AG09319 (cell line): ENCODE data around the gene ASTN2.

Source experiments
- DNase-seq: peaks from one replicate; pipeline ENCODE4 v3.0.0-alpha.2; 2010; ENCODE audit warnings: low read depth; ENCODE audit errors: extremely low read depth
- TF ChIP-seq, protein P1 (sequence below): IDR thresholded peaks from 2 replicates; pipeline ENCODE4 v1.5.1; 2011; ENCODE audit warnings: low read depth, mild to moderate bottlenecking, inconsistent platforms, low read length, moderate library complexity

The ASTN2 gene

DNA sequence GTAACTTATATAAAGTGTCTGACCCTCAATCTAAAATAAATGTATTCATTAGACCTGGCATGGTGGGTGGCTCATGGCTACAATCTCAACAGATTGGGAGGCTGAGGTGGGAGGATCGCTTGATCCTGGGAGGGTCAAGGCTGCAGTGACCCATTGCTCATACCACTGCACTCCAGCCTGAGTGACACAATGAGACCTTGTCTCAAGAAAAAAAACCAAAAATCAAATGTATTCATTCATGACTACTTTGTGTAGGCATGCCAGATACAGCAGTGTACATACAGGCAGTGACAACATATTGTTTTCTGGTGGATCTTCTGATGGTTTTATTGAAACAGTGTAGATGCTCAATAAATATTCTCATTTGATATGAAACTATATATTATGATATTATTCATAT is 526.8 kb downstream of the ASTN2 start:
- TF ChIP-seq, protein P1, sequence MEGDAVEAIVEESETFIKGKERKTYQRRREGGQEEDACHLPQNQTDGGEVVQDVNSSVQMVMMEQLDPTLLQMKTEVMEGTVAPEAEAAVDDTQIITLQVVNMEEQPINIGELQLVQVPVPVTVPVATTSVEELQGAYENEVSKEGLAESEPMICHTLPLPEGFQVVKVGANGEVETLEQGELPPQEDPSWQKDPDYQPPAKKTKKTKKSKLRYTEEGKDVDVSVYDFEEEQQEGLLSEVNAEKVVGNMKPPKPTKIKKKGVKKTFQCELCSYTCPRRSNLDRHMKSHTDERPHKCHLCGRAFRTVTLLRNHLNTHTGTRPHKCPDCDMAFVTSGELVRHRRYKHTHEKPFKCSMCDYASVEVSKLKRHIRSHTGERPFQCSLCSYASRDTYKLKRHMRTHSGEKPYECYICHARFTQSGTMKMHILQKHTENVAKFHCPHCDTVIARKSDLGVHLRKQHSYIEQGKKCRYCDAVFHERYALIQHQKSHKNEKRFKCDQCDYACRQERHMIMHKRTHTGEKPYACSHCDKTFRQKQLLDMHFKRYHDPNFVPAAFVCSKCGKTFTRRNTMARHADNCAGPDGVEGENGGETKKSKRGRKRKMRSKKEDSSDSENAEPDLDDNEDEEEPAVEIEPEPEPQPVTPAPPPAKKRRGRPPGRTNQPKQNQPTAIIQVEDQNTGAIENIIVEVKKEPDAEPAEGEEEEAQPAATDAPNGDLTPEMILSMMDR = no peak
- no peak for DNase-seq

DNA sequence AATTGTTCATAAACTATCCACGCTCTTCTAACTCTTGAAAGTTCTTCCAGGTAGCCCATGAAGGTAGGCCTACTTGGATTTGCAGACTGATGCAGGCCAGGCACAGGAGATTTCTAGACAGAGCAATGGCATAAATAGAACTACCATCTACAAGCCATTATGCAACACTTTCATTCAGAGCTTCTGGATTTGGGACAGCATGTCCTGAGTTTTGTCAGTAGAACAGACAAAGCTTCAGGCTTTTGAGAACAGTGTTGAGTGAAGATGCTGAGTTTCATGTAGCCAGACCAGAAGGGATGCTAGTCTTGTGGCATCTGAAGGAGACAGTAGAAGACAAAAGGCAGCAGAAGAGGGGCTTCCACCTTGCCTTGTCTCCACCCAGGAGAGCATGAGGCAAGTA is 531.2 kb downstream of the ASTN2 start:
- DNase-seq = no peak
- TF ChIP-seq, protein P1 = no peak

DNA sequence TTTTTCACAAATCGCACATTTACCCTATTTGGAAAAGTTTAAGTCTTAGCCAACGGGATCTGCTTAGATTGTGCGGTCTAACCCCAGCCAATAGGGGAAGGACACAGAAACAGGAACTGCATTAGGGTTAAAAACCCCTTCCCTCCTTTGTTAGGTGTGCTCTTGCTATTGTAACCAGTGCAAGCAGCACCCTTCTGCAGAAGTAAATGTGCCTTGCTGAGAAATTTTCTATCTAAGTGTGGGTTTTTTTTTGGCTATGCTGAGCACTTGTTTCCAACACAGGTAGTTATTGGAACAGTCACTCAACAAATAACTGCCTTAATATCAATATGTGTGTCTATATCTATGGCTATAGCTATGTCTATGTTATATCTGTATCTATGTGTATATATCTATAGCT is 537.8 kb downstream of the ASTN2 start:
- TF ChIP-seq, protein P1 = no peak
- DNase-seq = no peak

DNA sequence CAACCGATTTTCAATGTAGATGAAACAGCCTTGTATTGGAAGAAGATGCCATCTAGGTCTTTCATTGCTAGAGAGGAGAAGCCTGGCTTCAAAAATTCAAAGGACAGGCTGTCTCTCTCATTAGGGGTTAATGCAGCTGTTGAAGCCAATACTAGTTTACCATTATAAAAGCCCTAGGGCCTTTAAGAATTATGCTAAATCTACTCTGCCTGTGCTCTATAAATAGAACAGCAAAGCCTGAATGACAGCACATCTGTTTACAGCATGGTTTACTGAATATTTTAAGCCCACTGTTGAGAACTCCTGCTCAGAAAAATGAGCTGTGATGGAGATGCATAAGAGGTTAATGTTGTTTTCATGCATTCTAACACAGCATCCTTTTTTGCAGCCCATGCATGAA is 539.3 kb downstream of the ASTN2 start:
- TF ChIP-seq, protein P1 = no peak
- no peak for DNase-seq

DNA sequence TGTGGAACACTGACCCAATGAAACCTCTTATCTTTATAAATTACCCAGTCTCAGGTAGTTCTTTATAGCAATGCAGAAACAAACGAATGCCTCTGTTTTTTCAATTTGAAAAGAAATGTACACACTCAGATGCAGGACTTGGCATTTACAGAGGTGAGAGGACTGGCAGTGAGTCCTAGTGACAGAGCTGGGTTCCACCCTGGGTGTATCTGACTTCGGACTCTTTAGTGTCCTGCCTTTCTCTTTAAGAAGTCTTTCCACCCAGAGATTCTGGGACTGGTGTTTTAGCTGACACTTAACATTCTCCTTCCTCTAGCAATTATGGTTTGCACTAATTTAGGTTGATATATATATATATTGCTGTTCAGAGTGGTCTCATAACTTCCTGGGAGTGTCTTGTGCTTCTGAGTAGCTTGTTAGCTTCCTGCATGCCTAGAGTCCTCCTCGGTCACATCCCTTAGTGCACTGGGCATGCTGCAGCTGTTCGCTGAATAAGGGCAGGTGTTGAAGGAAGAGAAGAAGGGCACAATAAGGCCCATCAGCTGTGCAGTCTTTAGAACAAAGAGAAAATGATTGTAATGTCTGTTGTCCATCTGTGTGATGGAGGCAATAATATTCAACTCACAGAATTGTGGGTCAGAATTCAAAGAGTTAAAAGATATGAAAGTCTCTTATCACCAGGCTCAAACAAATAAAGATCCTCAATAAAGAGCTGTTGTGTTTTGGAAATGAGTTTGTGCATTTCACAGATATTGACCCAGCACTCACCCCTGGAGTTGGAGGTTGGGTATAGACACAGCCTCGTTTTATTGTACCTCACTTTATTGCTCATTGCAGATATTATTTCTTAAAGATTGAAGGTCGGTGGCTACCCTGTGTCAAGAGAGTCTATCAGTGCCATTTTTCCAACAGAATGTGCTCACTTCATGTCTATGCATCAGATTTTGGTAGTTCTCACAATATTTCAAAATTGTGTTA is 540.6 kb downstream of the ASTN2 start:
- TF ChIP-seq, protein P1 = no peak
- no peak for DNase-seq

DNA sequence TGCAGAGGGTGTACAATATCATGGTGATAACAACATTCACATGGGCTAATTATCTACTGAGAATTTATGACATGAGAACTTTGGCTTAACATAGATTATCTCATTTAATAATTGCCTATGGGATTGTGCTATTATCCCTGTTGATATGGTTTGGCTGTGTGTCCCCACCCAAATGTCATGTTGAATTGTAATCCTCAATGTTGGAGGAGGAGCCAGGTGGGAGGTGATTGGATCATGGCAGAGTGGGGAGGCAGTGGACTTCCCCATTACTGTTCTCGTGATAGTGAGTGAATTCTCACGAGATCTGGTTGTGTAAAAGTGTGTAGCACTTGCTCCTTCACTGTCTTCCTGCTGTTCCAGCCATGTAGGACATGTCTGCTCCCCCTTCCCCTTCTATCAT is 541.4 kb downstream of the ASTN2 start:
- TF ChIP-seq, protein P1 = no peak

DNA sequence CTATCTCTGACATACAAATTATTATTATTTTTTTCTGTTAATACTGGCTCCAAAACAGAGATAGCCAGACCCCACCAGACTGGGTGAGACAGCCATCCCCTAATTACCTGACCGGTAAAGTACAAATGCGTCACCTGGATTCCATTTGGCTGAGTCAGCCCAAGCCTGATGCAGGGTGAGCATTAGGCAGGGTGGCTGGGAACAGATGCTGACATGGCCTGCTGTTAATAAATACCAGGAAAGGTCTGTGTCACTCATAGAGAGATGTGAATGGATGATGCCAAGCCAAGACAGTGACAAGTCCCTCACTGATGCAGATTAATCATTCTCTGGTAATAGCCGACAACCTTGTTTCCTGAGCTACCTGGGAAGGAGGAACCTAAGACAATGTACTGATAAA is 544.3 kb downstream of the ASTN2 start:
- DNase-seq = no peak
- TF ChIP-seq, protein P1 = no peak

More for the DNA sequence above, 541.4 kb downstream of the ASTN2 start:
- DNase-seq = no peak
